ENCODE results near the gene CEBPA.

The CEBPA gene

DNA sequence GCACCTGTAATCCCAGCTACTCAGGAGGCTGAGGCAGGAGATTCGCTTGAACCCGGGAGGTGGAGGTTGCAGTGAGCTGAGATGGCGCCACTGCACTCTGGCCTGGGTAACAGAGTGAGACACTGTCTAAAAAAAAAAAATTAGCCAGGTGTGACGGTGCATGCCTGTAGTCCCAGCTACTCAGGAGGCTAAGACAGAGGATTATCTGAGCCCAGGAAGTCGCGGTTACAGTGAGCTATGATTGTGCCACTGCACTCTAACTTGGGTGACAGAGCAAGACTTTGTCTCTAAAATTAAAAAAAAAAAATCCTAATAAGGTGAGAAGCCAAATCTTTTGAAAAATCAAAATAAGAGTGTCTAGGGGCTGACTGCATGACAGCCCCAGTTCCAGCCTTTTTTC, 9.7 kb upstream of the CEBPA start:
- no peak for TF ChIP-seq POLR2A (IDR thresholded peaks at IDR 0.05; ENCODE audit: extremely low read depth, insufficient read length)
- TF ChIP-seq, protein P1, sequence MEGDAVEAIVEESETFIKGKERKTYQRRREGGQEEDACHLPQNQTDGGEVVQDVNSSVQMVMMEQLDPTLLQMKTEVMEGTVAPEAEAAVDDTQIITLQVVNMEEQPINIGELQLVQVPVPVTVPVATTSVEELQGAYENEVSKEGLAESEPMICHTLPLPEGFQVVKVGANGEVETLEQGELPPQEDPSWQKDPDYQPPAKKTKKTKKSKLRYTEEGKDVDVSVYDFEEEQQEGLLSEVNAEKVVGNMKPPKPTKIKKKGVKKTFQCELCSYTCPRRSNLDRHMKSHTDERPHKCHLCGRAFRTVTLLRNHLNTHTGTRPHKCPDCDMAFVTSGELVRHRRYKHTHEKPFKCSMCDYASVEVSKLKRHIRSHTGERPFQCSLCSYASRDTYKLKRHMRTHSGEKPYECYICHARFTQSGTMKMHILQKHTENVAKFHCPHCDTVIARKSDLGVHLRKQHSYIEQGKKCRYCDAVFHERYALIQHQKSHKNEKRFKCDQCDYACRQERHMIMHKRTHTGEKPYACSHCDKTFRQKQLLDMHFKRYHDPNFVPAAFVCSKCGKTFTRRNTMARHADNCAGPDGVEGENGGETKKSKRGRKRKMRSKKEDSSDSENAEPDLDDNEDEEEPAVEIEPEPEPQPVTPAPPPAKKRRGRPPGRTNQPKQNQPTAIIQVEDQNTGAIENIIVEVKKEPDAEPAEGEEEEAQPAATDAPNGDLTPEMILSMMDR (IDR thresholded peaks at IDR 0.05; ENCODE audit: low read depth, low read length), result no peak
- no peak for TF ChIP-seq MYC (IDR thresholded peaks at IDR 0.05; ENCODE audit: low read depth, low read length)
- TF ChIP-seq, protein P2, sequence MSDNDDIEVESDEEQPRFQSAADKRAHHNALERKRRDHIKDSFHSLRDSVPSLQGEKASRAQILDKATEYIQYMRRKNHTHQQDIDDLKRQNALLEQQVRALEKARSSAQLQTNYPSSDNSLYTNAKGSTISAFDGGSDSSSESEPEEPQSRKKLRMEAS (IDR thresholded peaks at IDR 0.05; ENCODE audit: low read depth, low read length), result no peak
- no peak overlapping the region for H3K4me3 ChIP-seq (ENCODE audit: low read depth, low read length)
- no peak for DNase-seq (ENCODE audit: low read depth)

DNA sequence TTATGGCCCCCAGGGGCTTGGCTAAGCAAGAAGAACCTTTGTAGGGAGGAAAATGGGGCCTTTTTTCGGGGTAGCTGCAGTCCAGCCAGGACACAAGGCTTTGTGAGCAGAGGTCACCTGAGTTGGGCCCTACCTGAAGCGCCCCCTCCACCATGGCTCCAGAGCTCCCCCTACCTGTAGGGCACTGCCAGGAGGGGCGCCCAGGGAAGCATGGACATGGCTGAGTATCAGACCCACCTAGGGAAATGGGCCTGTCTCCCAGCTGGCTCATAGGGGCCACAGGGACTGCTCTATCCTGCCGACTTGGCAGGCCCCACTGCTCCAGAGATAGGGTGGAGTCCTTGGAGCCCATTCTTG, 9.0 kb upstream of the CEBPA start:
- H3K4me3 ChIP-seq (ENCODE audit: low read depth, low read length), result no peak overlapping the region
- TF ChIP-seq, protein P1 (IDR thresholded peaks at IDR 0.05; ENCODE audit: low read depth, low read length), result peak; percentile 29
- TF ChIP-seq POLR2A (IDR thresholded peaks at IDR 0.05; ENCODE audit: extremely low read depth, insufficient read length), result no peak
- DNase-seq (ENCODE audit: low read depth), result no peak

DNA sequence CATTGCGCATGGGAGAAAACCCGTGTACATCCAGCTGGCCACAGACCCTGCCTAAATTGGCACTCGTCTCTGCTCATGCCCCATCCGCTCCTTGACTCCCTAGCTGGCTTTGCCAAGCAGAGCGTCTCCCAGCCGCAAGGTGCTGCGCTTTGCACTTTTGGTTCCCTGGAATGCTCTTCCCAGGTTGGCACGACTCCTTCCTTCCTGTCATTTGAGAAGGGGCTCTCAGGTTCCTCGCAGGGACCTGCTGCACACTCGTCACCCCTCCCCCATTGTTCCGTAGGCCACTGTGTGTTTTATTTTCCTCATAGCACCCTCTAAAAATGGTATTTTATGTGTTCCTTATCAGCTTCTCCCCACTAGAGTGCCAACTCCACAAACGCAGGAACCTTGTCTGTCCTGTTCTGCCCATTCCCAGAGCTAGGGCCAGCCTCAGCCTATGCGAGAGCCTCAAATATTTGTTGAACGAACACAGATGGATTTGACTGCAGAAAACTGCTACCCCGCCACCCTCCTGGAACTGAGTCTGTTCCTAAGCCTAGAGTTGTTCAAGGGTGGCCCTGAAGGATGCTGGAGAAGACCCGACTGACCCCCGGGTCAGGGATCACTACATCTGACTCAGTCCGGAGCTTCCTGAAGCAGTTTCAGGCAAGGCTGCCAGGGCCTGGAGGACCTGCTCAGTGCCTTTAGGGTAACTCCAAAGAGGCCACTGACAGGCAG, 8.4 kb upstream of the CEBPA start:
- DNase-seq (ENCODE audit: low read depth), result no peak
- no peak overlapping the region for H3K4me3 ChIP-seq (ENCODE audit: low read depth, low read length)
- TF ChIP-seq, protein P1 (IDR thresholded peaks at IDR 0.05; ENCODE audit: low read depth, low read length), result no peak
- TF ChIP-seq MYC (IDR thresholded peaks at IDR 0.05; ENCODE audit: low read depth, low read length) (no peak), POLR2A (IDR thresholded peaks at IDR 0.05; ENCODE audit: extremely low read depth, insufficient read length) (no peak)
- TF ChIP-seq, protein P2 (IDR thresholded peaks at IDR 0.05; ENCODE audit: low read depth, low read length), result no peak

DNA sequence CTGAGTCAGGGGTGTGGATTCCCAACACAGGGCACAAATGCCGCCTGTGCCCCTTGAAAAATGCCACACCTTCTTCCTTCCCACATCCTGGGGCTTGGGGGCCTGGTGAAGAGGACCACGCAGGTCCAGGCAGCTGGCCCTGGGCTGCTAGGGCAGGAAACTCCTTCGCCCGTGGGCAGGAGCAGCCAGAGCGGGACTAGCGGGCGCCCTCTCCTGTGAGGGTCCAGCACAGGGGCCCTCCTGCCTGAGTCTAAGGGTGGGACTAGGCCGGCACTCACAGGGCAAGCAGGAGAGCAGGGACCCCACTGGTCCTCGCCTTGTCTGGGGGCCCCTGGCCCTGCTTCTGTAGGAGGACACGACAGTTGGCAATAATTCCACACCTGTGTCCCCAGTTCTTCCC, 7.5 kb upstream of the CEBPA start:
- no peak for TF ChIP-seq MYC (IDR thresholded peaks at IDR 0.05; ENCODE audit: low read depth, low read length)
- TF ChIP-seq, protein P1 (IDR thresholded peaks at IDR 0.05; ENCODE audit: low read depth, low read length), result no peak
- TF ChIP-seq, protein P2 (IDR thresholded peaks at IDR 0.05; ENCODE audit: low read depth, low read length), result no peak
- TF ChIP-seq POLR2A (IDR thresholded peaks at IDR 0.05; ENCODE audit: extremely low read depth, insufficient read length), result no peak
- no peak overlapping the region for H3K4me3 ChIP-seq (ENCODE audit: low read depth, low read length)
- DNase-seq (ENCODE audit: low read depth), result no peak

DNA sequence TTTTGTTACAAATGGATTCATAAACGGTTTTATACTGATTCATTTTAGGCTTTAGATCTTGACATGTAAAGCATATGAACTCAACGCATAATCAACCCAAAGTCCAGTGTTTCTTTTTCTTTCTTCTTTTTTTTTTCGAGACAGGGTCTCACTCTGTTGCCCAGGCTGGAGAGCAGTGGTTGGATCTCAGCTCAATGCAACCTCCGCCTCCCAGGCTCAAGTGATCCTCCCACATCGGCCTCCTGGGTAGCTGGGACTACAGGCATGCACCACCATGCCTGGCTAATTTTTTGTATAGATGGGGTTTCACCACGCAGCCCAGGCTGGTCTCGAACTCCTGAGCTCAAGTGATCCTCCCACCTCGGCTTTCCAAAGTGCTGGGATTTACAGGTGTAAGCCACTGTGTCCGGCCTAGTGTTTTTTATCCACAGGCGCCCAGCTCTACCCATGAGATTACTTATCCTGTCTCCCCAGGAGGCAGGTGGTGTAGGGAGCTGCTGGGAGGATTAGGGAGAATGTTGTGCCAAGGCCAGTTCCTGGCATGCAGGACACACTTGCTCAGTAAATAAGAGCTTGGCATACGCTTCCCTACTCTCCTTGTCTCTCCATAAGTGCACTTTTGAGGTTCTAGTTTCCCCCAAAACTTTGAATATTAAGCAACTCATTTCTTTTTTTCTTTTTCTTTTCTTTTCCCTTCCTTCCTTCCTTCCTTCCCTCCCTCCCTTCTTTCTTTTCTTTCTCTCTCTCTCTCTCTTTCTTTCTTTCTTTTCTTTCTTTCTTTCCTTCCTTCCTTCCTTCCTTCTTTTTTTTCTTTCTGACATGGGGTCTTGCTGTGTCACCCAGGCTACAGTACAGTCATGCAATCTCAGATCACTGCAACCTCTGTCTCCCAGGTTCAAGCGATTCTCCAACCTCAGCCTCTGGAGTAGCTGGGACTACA, 4.8 kb upstream of the CEBPA start:
- no peak for DNase-seq (ENCODE audit: low read depth)
- TF ChIP-seq, protein P1 (IDR thresholded peaks at IDR 0.05; ENCODE audit: low read depth, low read length), result no peak
- TF ChIP-seq MYC (IDR thresholded peaks at IDR 0.05; ENCODE audit: low read depth, low read length) (no peak), POLR2A (IDR thresholded peaks at IDR 0.05; ENCODE audit: extremely low read depth, insufficient read length) (no peak)
- TF ChIP-seq, protein P2 (IDR thresholded peaks at IDR 0.05; ENCODE audit: low read depth, low read length), result no peak
- no peak overlapping the region for H3K4me3 ChIP-seq (ENCODE audit: low read depth, low read length)

Data from NB4 (cell line).